ENCODE results near the gene PPIP5K2.
A peak's percentile ranks its signal among the peaks of the same experiment; 100 is the strongest.
"Not testable (repeated sequence)": the region's sequence is repeated elsewhere in the genome, so short reads cannot be mapped to it uniquely, and the experiment has no call there.

Gene PPIP5K2

GRCh38 chr5:103119765-103120606 lies at the start of gene PPIP5K2, which contains the start of gene GIN1:
PPIP5K2 (plus strand) TSS chr5:103120301; CDS start chr5:103129590, 9,289 bp downstream.
GIN1 (minus strand) TSS chr5:103120138; CDS start chr5:103108707, 11,431 bp downstream.
- peak; percentile 93 to 97 (median 96) for DNase-seq

- not testable (repeated sequence) for DNase-seq
Measured at GRCh38 chr5:103073500-103073899, 46.6 kb upstream of the PPIP5K2 start.

- DNase-seq, result no peak
Measured at GRCh38 chr5:103075442-103075841, 44.7 kb upstream of the PPIP5K2 start.

GRCh38 chr5:103079796-103080195 lies 40.3 kb upstream of the PPIP5K2 start:
- DNase-seq, result no peak

- DNase-seq, result no peak
Measured at GRCh38 chr5:103086547-103086946, 33.6 kb upstream of the PPIP5K2 start.

- DNase-seq, result no peak
Measured at GRCh38 chr5:103089272-103089671, 30.8 kb upstream of the PPIP5K2 start.

GRCh38 chr5:103090791-103091190 lies 29.3 kb upstream of the PPIP5K2 start:
- no peak for DNase-seq

- DNase-seq, result no peak
Measured at GRCh38 chr5:103092676-103093075, 27.4 kb upstream of the PPIP5K2 start.

- no peak for DNase-seq
Measured at GRCh38 chr5:103093727-103094126, 26.4 kb upstream of the PPIP5K2 start.

GRCh38 chr5:103094737-103095136 lies 25.4 kb upstream of the PPIP5K2 start:
- DNase-seq, result no peak

- no peak for DNase-seq
Measured at GRCh38 chr5:103098993-103099392, 21.1 kb upstream of the PPIP5K2 start.

GRCh38 chr5:103101079-103101750 lies 18.9 kb upstream of the PPIP5K2 start:
- no peak for DNase-seq

- DNase-seq, result no peak
Measured at GRCh38 chr5:103102234-103102633, 17.9 kb upstream of the PPIP5K2 start.

GRCh38 chr5:103108086-103108485 lies 12.0 kb upstream of the PPIP5K2 start:
- no peak for DNase-seq

- no peak for DNase-seq
Measured at GRCh38 chr5:103109277-103109676, 10.8 kb upstream of the PPIP5K2 start.

GRCh38 chr5:103110403-103110802 lies 9.7 kb upstream of the PPIP5K2 start:
- DNase-seq, result no peak

GRCh38 chr5:103111468-103111867 lies 8.6 kb upstream of the PPIP5K2 start:
- peak in 4 of 6 experiments; percentile 1 to 59 (median 39) for DNase-seq

- no peak for DNase-seq
Measured at GRCh38 chr5:103112910-103113309, 7.2 kb upstream of the PPIP5K2 start.

- no peak for DNase-seq
Measured at GRCh38 chr5:103114440-103114839, 5.7 kb upstream of the PPIP5K2 start.

- no peak for DNase-seq
Measured at GRCh38 chr5:103117471-103117991, 2.6 kb upstream of the PPIP5K2 start.

- DNase-seq, result no peak
Measured at GRCh38 chr5:103119070-103119764, 884 bp upstream of the PPIP5K2 start.

- DNase-seq, result peak in 1 of 6 experiments; percentile 22
Measured at GRCh38 chr5:103120607-103121200, 603 bp downstream of the PPIP5K2 start.

- DNase-seq, result no peak
Measured at GRCh38 chr5:103122242-103122641, 2.1 kb downstream of the PPIP5K2 start.

Data from stimulated activated naive CD4-positive, alpha-beta T cell (primary cell).